HepG2 (cell line): ENCODE measurements around the gene PUS7. TPM values are rescaled to one million over a fixed set of nuclear protein-coding genes. Genes with fewer than 3 reads are reported as not detected.

ENCODE experiments used
- HINFP ChIP-seq: sonication (generic); formaldehyde crosslinking; IDR thresholded peaks from 2 replicates; pipeline ENCODE4 v1.4.0; 2020; ENCODE audit warnings: low read depth, mild to moderate bottlenecking, missing genetic modification reagents
- KLF16 ChIP-seq, 2 experiments: sonication (generic) in 1 of 2; formaldehyde crosslinking in 1 of 2; IDR thresholded peaks; 2 replicates each; pipeline versions ENCODE4 v1.6.1 to v1.8.0; 2016 to 2023; ENCODE audit warnings: missing genetic modification reagents in 2 of 2, missing compliant biosample characterization in 1 of 2
- MIER3 ChIP-seq: IDR thresholded peaks from 2 replicates; pipeline ENCODE4 v1.6.1; 2016; ENCODE audit warnings: missing compliant biosample characterization, borderline replicate concordance
- NFIB ChIP-seq: sonication (generic); formaldehyde crosslinking; IDR thresholded peaks from 2 replicates; pipeline ENCODE4 v1.9.0; 2021; ENCODE audit warnings: missing genetic modification reagents, mild to moderate bottlenecking, borderline replicate concordance
- NR2F6 ChIP-seq, 2 experiments: IDR thresholded peaks; 2 replicates each; pipeline ENCODE4 v1.6.1; 2016; ENCODE audit warnings: antibody characterized with exemption in 1 of 2, mild to moderate bottlenecking in 1 of 2
- RBFOX2 ChIP-seq: fragments of 200-400 bp; formaldehyde crosslinking; IDR thresholded peaks from 2 replicates; pipeline ENCODE4 v1.6.1; 2017; ENCODE audit warnings: low read depth, mild to moderate bottlenecking, low read length
- TAF1 ChIP-seq: sonication (generic); formaldehyde crosslinking; IDR thresholded peaks from 2 replicates; pipeline ENCODE4 v1.4.0; 2020; ENCODE audit warnings: missing genetic modification reagents
- ZFP37 ChIP-seq: sonication (generic); formaldehyde crosslinking; IDR thresholded peaks from 2 replicates; pipeline ENCODE4 v1.4.0; 2020; ENCODE audit warnings: missing genetic modification reagents, borderline replicate concordance
- ZFY ChIP-seq: sonication (generic); formaldehyde crosslinking; IDR thresholded peaks from 2 replicates; pipeline ENCODE4 v1.4.0; 2020; ENCODE audit warnings: missing genetic modification reagents
- ZNF17 ChIP-seq: sonication (generic); formaldehyde crosslinking; IDR thresholded peaks from 2 replicates; pipeline ENCODE4 v1.5.0; 2020; ENCODE audit warnings: mild to moderate bottlenecking, missing genetic modification reagents
- ZNF331 ChIP-seq: sonication (generic); formaldehyde crosslinking; IDR thresholded peaks from 2 replicates; pipeline ENCODE4 v1.4.0; 2020; ENCODE audit warnings: missing genetic modification reagents
- ZNF781 ChIP-seq: sonication (generic); formaldehyde crosslinking; IDR thresholded peaks from 2 replicates; pipeline ENCODE4 v1.5.1; 2020; ENCODE audit warnings: borderline replicate concordance, mild to moderate bottlenecking, missing genetic modification reagents; ENCODE audit errors: not compliant biosample characterization
- polyA plus RNA-seq, 8 experiments: library from polyadenylated mRNA; depleted of rRNA in 3 of 8; stranded (reverse) in 7 of 8; unstranded in 1 of 8; fragments of >200 nt; fragmentation: Illumina TruSeq in 4 of 8; extraction: Trizol in 4 of 8; gene quantifications; 2 replicates each; pipeline versions ENCODE4 v1.2.1 to v1.2.3, GENCODE V29; 2011 to 2016; ENCODE audit warnings: low read depth in 4 of 8, missing spikeins in 1 of 8, mixed read lengths in 1 of 8; ENCODE audit not compliant: insufficient read depth in 1 of 8
- total RNA-seq, 5 experiments: library from RNA; depleted of rRNA; stranded (reverse); fragments of >200 nt; fragmentation: Illumina TruSeq; extraction: Trizol; gene quantifications; 2 replicates each; pipeline ENCODE4 v1.2.3, GENCODE V29; 2016; ENCODE audit warnings: low read depth in 1 of 5
- TF ChIP-seq, protein P1 (sequence below): sonication (generic); formaldehyde crosslinking; IDR thresholded peaks from 2 replicates; pipeline ENCODE4 v1.4.0; 2020; ENCODE audit warnings: mild to moderate bottlenecking, missing genetic modification reagents
- TF ChIP-seq, protein P2 (sequence below): sonication (generic); formaldehyde crosslinking; IDR thresholded peaks from 2 replicates; pipeline ENCODE4 v1.9.0; 2021; ENCODE audit warnings: mild to moderate bottlenecking, missing genetic modification reagents
- TF ChIP-seq, protein P3 (sequence below): sonication (generic); formaldehyde crosslinking; conservative IDR thresholded peaks from 2 replicates; pipeline ENCODE4 v1.5.0; 2020; ENCODE audit warnings: missing genetic modification reagents
- TF ChIP-seq, protein P4 (sequence below): sonication (generic); formaldehyde crosslinking; IDR thresholded peaks from 2 replicates; pipeline ENCODE4 v1.4.0; 2020; ENCODE audit warnings: missing genetic modification reagents

PUS7 gene
- total and polyA plus RNA-seq, 2 of the 13 experiments (the other 11 are each of a cell fraction or from before 2014, with no cell fraction given) = 14.4 to 41.2 TPM

- TF ChIP-seq HINFP (CRISPR knock-in tag) (no peak), ZNF781 (CRISPR knock-in tag) (peak; percentile 49), NFIB (CRISPR knock-in tag) (no peak), RBFOX2 (peak; percentile 90), ZFY (CRISPR knock-in tag) (peak; percentile 98), ZNF17 (0 out of 2 replicates have a peak, but pooled peaks have one; percentile 18), KLF16 (CRISPR knock-in tag; IDR thresholded peaks at IDR 0.05) (peak in 1 of 2 experiments; percentile 90; a peak in 2 of 4 replicates), ZNF331 (CRISPR knock-in tag) (peak; percentile 93), MIER3 (peak; percentile 81), TAF1 (peak; percentile 99), NR2F6 (IDR thresholded peaks at IDR 0.05) (no peak), NR2F6 (CRISPR knock-in tag; IDR thresholded peaks at IDR 0.05) (peak; percentile 38; the same call in 1 of the 2 replicates), ZFP37 (0 out of 2 replicates have a peak, but pooled peaks have one; percentile 21)
- TF ChIP-seq, protein P1, sequence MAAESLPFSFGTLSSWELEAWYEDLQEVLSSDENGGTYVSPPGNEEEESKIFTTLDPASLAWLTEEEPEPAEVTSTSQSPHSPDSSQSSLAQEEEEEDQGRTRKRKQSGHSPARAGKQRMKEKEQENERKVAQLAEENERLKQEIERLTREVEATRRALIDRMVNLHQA (CRISPR knock-in tag) = no peak
- TF ChIP-seq, protein P2, sequence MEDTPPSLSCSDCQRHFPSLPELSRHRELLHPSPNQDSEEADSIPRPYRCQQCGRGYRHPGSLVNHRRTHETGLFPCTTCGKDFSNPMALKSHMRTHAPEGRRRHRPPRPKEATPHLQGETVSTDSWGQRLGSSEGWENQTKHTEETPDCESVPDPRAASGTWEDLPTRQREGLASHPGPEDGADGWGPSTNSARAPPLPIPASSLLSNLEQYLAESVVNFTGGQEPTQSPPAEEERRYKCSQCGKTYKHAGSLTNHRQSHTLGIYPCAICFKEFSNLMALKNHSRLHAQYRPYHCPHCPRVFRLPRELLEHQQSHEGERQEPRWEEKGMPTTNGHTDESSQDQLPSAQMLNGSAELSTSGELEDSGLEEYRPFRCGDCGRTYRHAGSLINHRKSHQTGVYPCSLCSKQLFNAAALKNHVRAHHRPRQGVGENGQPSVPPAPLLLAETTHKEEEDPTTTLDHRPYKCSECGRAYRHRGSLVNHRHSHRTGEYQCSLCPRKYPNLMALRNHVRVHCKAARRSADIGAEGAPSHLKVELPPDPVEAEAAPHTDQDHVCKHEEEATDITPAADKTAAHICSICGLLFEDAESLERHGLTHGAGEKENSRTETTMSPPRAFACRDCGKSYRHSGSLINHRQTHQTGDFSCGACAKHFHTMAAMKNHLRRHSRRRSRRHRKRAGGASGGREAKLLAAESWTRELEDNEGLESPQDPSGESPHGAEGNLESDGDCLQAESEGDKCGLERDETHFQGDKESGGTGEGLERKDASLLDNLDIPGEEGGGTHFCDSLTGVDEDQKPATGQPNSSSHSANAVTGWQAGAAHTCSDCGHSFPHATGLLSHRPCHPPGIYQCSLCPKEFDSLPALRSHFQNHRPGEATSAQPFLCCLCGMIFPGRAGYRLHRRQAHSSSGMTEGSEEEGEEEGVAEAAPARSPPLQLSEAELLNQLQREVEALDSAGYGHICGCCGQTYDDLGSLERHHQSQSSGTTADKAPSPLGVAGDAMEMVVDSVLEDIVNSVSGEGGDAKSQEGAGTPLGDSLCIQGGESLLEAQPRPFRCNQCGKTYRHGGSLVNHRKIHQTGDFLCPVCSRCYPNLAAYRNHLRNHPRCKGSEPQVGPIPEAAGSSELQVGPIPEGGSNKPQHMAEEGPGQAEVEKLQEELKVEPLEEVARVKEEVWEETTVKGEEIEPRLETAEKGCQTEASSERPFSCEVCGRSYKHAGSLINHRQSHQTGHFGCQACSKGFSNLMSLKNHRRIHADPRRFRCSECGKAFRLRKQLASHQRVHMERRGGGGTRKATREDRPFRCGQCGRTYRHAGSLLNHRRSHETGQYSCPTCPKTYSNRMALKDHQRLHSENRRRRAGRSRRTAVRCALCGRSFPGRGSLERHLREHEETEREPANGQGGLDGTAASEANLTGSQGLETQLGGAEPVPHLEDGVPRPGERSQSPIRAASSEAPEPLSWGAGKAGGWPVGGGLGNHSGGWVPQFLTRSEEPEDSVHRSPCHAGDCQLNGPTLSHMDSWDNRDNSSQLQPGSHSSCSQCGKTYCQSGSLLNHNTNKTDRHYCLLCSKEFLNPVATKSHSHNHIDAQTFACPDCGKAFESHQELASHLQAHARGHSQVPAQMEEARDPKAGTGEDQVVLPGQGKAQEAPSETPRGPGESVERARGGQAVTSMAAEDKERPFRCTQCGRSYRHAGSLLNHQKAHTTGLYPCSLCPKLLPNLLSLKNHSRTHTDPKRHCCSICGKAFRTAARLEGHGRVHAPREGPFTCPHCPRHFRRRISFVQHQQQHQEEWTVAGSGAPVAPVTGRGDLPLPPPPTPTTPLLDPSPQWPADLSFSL (CRISPR knock-in tag) = no peak
- TF ChIP-seq, protein P3, sequence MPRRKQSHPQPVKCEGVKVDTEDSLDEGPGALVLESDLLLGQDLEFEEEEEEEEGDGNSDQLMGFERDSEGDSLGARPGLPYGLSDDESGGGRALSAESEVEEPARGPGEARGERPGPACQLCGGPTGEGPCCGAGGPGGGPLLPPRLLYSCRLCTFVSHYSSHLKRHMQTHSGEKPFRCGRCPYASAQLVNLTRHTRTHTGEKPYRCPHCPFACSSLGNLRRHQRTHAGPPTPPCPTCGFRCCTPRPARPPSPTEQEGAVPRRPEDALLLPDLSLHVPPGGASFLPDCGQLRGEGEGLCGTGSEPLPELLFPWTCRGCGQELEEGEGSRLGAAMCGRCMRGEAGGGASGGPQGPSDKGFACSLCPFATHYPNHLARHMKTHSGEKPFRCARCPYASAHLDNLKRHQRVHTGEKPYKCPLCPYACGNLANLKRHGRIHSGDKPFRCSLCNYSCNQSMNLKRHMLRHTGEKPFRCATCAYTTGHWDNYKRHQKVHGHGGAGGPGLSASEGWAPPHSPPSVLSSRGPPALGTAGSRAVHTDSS = no peak
- TF ChIP-seq, protein P4, sequence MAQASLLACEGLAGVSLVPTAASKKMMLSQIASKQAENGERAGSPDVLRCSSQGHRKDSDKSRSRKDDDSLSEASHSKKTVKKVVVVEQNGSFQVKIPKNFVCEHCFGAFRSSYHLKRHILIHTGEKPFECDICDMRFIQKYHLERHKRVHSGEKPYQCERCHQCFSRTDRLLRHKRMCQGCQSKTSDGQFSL (CRISPR knock-in tag) = peak; percentile 39; the same call in 1 of the 2 replicates
These were observed 10.0 kb upstream of the PUS7 start, which contains the start of gene RINT1 (continued) for GRCh38 chr7:105531792-105532671.
